T-helper 2 cell treated with Interferon-gamma antibody and Interleukin-4, amounts not matched to agents 5 μg/mL and 100 μg/mL, for 36 hours (primary cell): ENCODE data around the gene MECP2.

ENCODE experiments used
- DNase-seq: peaks from one replicate; pipeline ENCODE4 v3.0.0; 2021; ENCODE audit warnings: low spot score
- H3K27ac Mint-ChIP-seq: one replicate; pipeline ENCODE4 v1.8.0; 2021; ENCODE audit warnings: mild to moderate bottlenecking, mixed read lengths
- H3K27me3 Mint-ChIP-seq: one replicate; pipeline ENCODE4 v1.8.0; 2021; ENCODE audit warnings: low read depth, mixed read lengths
- H3K36me3 Mint-ChIP-seq: one replicate; pipeline ENCODE4 v1.8.0; 2021; ENCODE audit warnings: low read depth, mixed read lengths
- H3K4me1 Mint-ChIP-seq: one replicate; pipeline ENCODE4 v1.8.0; 2021; ENCODE audit warnings: low read depth, mixed read lengths
- H3K4me3 Mint-ChIP-seq: one replicate; pipeline ENCODE4 v1.8.0; 2022; ENCODE audit warnings: mild to moderate bottlenecking, moderate library complexity, mixed read lengths
- H3K9me3 Mint-ChIP-seq: one replicate; pipeline ENCODE4 v1.8.0; 2021; ENCODE audit warnings: mixed read lengths

MECP2 gene

GRCh38 chrX:154043003-154043763 lies 54.3 kb downstream of the MECP2 start:
- Mint-ChIP-seq H3K9me3 (no peaks in the 10 kb centered on the region), H3K36me3 (peaks cover 20% of the 10 kb centered on the region), H3K4me3 (no peak overlapping the region), H3K27me3 (no peaks in the 10 kb centered on the region), H3K27ac (no peak overlapping the region), H3K4me1 (peaks cover 38% of the 10 kb centered on the region)
- no peak for DNase-seq

- H3K4me1 Mint-ChIP-seq, result peaks cover 29% of the 10 kb centered on the region
- H3K27me3 Mint-ChIP-seq, result no peaks in the 10 kb centered on the region
- H3K9me3 Mint-ChIP-seq, result no peaks in the 10 kb centered on the region
- peaks cover 11% of the 10 kb centered on the region for H3K36me3 Mint-ChIP-seq
- no peak overlapping the region for H3K27ac Mint-ChIP-seq
- H3K4me3 Mint-ChIP-seq, result no peak overlapping the region
- DNase-seq, result no peak
Measured at GRCh38 chrX:154040863-154041262, 56.7 kb downstream of the MECP2 start.

- Mint-ChIP-seq H3K4me1 (peaks cover 28% of the 10 kb centered on the region), H3K27me3 (no peaks in the 10 kb centered on the region), H3K9me3 (no peaks in the 10 kb centered on the region), H3K27ac (no peak overlapping the region), H3K36me3 (peaks cover 11% of the 10 kb centered on the region), H3K4me3 (no peak overlapping the region)
- no peak for DNase-seq
Measured at GRCh38 chrX:154040307-154040756, 57.2 kb downstream of the MECP2 start.

DNA sequence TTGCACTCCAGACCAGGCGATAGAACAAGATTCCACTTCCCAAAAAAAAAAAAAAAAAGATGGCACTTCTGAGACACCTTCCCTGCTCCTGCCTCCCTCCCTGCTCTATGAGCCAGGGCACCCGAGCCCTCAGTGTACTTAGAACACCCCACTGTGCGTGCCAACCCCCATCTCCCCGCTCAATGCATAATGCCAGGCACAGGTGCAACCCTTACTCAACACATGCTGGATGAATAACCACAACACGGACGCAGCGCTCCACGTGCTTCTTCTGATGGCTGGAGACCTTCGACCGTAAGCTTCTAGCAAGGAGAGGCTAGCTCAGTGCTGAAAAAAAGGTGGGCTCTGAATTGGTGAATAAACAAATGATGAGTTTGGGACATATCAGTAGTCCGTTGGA lies 57.9 kb downstream of the MECP2 start:
- no peak overlapping the region for H3K4me3 Mint-ChIP-seq
- H3K27ac Mint-ChIP-seq, result no peak overlapping the region
- peaks cover 28% of the 10 kb centered on the region for H3K4me1 Mint-ChIP-seq

GRCh38 chrX:154038656-154039055 lies 58.9 kb downstream of the MECP2 start:
- no peak for DNase-seq
- no peak overlapping the region for H3K27ac Mint-ChIP-seq
- H3K27me3 Mint-ChIP-seq, result no peaks in the 10 kb centered on the region
- no peaks in the 10 kb centered on the region for H3K9me3 Mint-ChIP-seq
- peaks cover 8% of the 10 kb centered on the region for H3K36me3 Mint-ChIP-seq
- H3K4me1 Mint-ChIP-seq, result peaks cover 26% of the 10 kb centered on the region
- H3K4me3 Mint-ChIP-seq, result no peak overlapping the region

More for the DNA sequence above, 57.9 kb downstream of the MECP2 start:
- DNase-seq, result no peak
- H3K9me3 Mint-ChIP-seq, result no peaks in the 10 kb centered on the region
- H3K36me3 Mint-ChIP-seq, result peaks cover 11% of the 10 kb centered on the region
- H3K27me3 Mint-ChIP-seq, result no peaks in the 10 kb centered on the region

DNA sequence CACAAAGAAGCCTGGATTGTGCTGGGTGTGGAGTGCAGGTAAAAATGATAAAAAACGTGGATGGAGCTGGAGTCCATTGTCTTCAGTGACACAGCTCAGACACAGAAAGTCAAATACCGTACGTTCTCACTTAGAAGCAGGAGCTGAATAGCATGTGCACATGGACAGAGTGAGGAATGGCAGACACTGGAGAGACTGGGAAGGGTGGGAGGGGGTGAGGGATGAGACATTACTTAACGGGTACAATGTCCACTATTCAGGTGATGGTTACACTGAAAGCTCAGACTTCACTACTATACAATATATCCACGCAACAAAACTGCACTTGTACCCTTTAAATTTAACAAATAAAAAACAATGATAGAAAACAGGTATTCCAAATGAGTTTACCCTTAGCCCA lies 59.8 kb downstream of the MECP2 start:
- Mint-ChIP-seq H3K27me3 (no peaks in the 10 kb centered on the region), H3K36me3 (peaks cover 8% of the 10 kb centered on the region), H3K4me1 (peaks cover 26% of the 10 kb centered on the region), H3K9me3 (no peaks in the 10 kb centered on the region), H3K27ac (no peak overlapping the region), H3K4me3 (no peak overlapping the region)
- no peak for DNase-seq

- H3K27ac Mint-ChIP-seq, result peak overlapping the region; percentile 31
- H3K9me3 Mint-ChIP-seq, result no peaks in the 10 kb centered on the region
- peaks cover 14% of the 10 kb centered on the region for H3K36me3 Mint-ChIP-seq
- H3K4me3 Mint-ChIP-seq, result no peak overlapping the region
- peaks cover 20% of the 10 kb centered on the region for H3K4me1 Mint-ChIP-seq
- DNase-seq, result no peak
- no peaks in the 10 kb centered on the region for H3K27me3 Mint-ChIP-seq
Measured at GRCh38 chrX:154036513-154036912, 61.0 kb downstream of the MECP2 start.

DNA sequence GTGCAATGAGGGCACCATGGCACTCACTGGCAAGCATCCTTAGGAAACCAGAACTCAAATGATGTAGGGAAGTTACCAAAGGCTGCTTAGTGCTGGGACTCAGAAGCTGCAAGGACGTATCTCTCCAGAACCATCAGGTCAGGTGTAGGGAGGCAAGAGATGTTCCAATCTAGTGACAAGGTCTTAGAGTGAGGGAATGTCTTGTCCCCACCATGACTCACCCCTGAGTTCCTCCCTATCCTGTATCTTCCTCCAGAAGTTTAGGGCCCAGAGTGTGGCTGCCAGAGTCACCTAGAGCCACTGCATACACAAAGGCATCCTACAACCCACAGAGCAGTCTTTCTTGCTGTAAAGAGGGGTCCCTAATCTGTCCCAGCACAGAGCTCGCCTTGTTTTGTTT lies 63.7 kb downstream of the MECP2 start:
- no peak overlapping the region for H3K4me3 Mint-ChIP-seq
- H3K27me3 Mint-ChIP-seq, result no peaks in the 10 kb centered on the region
- peaks cover 17% of the 10 kb centered on the region for H3K36me3 Mint-ChIP-seq
- DNase-seq, result no peak
- no peaks in the 10 kb centered on the region for H3K9me3 Mint-ChIP-seq
- peaks cover 8% of the 10 kb centered on the region for H3K4me1 Mint-ChIP-seq
- H3K27ac Mint-ChIP-seq, result peak overlapping the region; percentile 10

- Mint-ChIP-seq H3K36me3 (peaks cover 23% of the 10 kb centered on the region), H3K4me1 (peaks cover 11% of the 10 kb centered on the region), H3K9me3 (no peaks in the 10 kb centered on the region), H3K27me3 (no peaks in the 10 kb centered on the region), H3K4me3 (no peak overlapping the region), H3K27ac (no peak overlapping the region)
- no peak for DNase-seq
Measured at GRCh38 chrX:154032653-154033052, 64.9 kb downstream of the MECP2 start.

GRCh38 chrX:154032160-154032559 lies 65.4 kb downstream of the MECP2 start:
- H3K27ac Mint-ChIP-seq, result no peak overlapping the region
- H3K4me3 Mint-ChIP-seq, result no peak overlapping the region
- H3K4me1 Mint-ChIP-seq, result peaks cover 10% of the 10 kb centered on the region
- no peak for DNase-seq
- no peaks in the 10 kb centered on the region for H3K9me3 Mint-ChIP-seq
- H3K27me3 Mint-ChIP-seq, result no peaks in the 10 kb centered on the region
- peaks cover 24% of the 10 kb centered on the region for H3K36me3 Mint-ChIP-seq

DNA sequence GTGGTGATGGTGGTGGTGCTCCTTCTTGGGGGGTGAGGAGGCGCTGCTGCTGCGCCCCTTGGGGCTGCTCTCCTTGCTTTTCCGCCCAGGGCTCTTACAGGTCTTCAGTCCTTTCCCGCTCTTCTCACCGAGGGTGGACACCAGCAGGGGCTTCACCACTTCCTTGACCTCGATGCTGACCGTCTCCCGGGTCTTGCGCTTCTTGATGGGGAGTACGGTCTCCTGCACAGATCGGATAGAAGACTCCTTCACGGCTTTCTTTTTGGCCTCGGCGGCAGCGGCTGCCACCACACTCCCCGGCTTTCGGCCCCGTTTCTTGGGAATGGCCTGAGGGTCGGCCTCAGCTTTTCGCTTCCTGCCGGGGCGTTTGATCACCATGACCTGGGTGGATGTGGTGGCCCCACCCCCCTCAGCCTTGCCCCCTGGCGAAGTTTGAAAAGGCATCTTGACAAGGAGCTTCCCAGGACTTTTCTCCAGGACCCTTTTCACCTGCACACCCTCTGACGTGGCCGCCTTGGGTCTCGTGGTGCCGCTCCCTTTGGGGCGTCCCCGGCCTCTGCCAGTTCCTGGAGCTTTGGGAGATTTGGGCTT lies 66.7 kb downstream of the MECP2 start:
- Mint-ChIP-seq H3K36me3 (peaks cover 24% of the 10 kb centered on the region), H3K4me3 (no peak overlapping the region), H3K27ac (no peak overlapping the region), H3K9me3 (no peaks in the 10 kb centered on the region), H3K27me3 (no peaks in the 10 kb centered on the region), H3K4me1 (peaks cover 7% of the 10 kb centered on the region)
- no peak for DNase-seq

- Mint-ChIP-seq H3K4me1 (peaks cover 7% of the 10 kb centered on the region), H3K27me3 (no peaks in the 10 kb centered on the region), H3K27ac (no peak overlapping the region), H3K36me3 (peaks cover 24% of the 10 kb centered on the region), H3K9me3 (no peaks in the 10 kb centered on the region), H3K4me3 (no peak overlapping the region)
- no peak for DNase-seq
Measured at GRCh38 chrX:154030266-154030665, 67.3 kb downstream of the MECP2 start.

DNA sequence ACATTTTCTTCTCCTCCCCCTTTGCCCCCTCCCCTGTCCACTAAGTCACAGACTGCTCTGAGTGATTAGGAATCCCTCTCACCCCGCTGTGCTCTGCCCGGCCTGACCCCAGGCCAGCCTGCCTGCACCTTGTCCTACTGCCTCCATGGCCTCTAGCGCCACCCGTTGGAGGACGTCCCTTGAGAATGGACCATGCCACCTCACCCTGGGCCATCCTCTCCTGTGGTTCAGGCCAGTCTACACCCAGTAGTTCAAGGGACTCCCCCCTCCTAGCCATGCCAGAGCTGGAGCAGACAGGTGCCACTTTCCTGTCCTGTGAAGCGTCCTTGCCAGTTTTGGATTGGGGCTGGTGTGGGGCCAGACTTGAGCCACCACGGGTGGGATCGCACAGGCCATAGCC lies 68.1 kb downstream of the MECP2 start:
- Mint-ChIP-seq H3K9me3 (no peaks in the 10 kb centered on the region), H3K4me1 (peaks cover 7% of the 10 kb centered on the region), H3K4me3 (no peak overlapping the region), H3K36me3 (peaks cover 24% of the 10 kb centered on the region), H3K27me3 (no peaks in the 10 kb centered on the region), H3K27ac (no peak overlapping the region)
- DNase-seq, result no peak

DNA sequence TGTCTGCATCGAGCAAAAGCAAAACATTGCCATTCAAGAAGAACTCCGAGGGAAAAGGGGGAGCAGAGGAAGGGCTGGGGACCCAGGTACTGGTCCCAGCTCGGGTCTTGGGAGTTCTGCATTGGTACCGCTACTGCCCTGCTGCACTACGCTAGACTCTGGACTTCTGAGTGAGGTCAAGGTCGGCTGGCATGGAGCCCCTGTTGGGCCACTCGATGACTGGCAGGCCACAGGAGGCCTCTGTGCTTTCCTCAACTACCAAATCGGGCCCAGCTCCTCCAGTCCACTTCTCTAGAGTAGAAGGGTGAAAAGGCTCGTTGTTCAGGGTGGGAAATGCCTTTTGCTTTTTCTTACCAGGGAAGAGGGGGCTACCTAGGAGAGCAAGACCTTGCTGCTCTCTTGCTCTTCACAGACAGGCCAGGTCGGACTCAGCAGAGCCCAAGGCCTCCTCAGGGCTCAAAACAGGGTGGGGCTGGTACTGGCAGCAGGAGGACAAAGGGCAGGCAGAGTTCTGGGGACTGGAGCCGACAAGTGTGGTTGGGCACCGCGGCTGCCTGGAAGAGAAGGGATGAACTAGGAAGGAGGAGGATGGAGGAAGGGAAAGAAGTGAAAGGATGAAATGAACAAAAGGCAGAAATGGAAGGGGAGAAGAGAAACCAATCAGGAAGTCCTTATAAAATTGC lies 68.9 kb downstream of the MECP2 start:
- Mint-ChIP-seq H3K9me3 (no peaks in the 10 kb centered on the region), H3K4me1 (peaks cover 7% of the 10 kb centered on the region), H3K27ac (peak overlapping the region; percentile 41), H3K36me3 (peaks cover 24% of the 10 kb centered on the region), H3K27me3 (no peaks in the 10 kb centered on the region), H3K4me3 (no peak overlapping the region)
- no peak for DNase-seq
